Neural progenitor cell (in vitro differentiated cells): ENCODE data around the gene ZNF81. TPM values are rescaled to one million over a fixed set of nuclear protein-coding genes. Genes with fewer than 3 reads are reported as not detected.

ENCODE experiments used
- DNase-seq: peaks from one replicate; pipeline ENCODE4 v3.0.0-alpha.2; 2016; ENCODE audit warnings: low spot score
- H2AFZ ChIP-seq: fragments of 200-600 bp; sonication (generic); replicated peaks from 2 replicates; pipeline ENCODE4 v1.6.1; 2016; ENCODE audit warnings: antibody characterized with exemption
- H3F3A ChIP-seq: fragments of 200-600 bp; sonication (generic); 2 replicates; pipeline ENCODE4 v1.6.1; 2016; ENCODE audit warnings: antibody characterized with exemption, low read depth
- H3K27ac ChIP-seq: fragments of 200-600 bp; sonication (generic); 2 replicates; pipeline ENCODE4 v1.5.1; 2016; ENCODE audit warnings: mild to moderate bottlenecking
- H3K27me3 ChIP-seq: fragments of 200-600 bp; sonication (generic); 2 replicates; pipeline ENCODE4 v1.6.1; 2016; ENCODE audit warnings: mild to moderate bottlenecking, moderate library complexity
- H3K36me3 ChIP-seq: fragments of 200-600 bp; sonication (generic); 2 replicates; pipeline ENCODE4 v1.5.1; 2016
- H3K4me1 ChIP-seq: fragments of 200-600 bp; sonication (generic); 2 replicates; pipeline ENCODE4 v1.6.1; 2016; ENCODE audit warnings: mixed run types
- H3K4me2 ChIP-seq: fragments of 200-600 bp; sonication (generic); 2 replicates; pipeline ENCODE4 v1.6.1; 2016
- H3K4me3 ChIP-seq: fragments of 200-600 bp; sonication (generic); 2 replicates; pipeline ENCODE4 v1.5.1; 2016
- H3K79me2 ChIP-seq: fragments of 200-600 bp; sonication (generic); 2 replicates; pipeline ENCODE4 v1.6.1; 2016; ENCODE audit warnings: low read depth
- H3K9ac ChIP-seq: fragments of 200-600 bp; sonication (generic); 2 replicates; pipeline ENCODE4 v1.6.1; 2016
- H3K9me3 ChIP-seq: fragments of 200-600 bp; sonication (generic); 2 replicates; pipeline ENCODE4 v1.5.1; 2016; ENCODE audit warnings: low read depth
- H4K20me1 ChIP-seq: fragments of 200-600 bp; sonication (generic); 2 replicates; pipeline ENCODE4 v1.6.1; 2016; ENCODE audit warnings: low read depth
- H3K27ac Mint-ChIP-seq: 3 replicates; pipeline ENCODE4 v1.8.0; 2021; ENCODE audit warnings: mixed read lengths
- H3K27me3 Mint-ChIP-seq: 2 replicates; pipeline ENCODE4 v1.8.0; 2022; ENCODE audit warnings: low read depth, mild to moderate bottlenecking, inconsistent platforms, moderate library complexity, mixed read lengths; ENCODE audit not compliant: insufficient read depth
- H3K36me3 Mint-ChIP-seq: 3 replicates; pipeline ENCODE4 v1.8.0; 2021; ENCODE audit warnings: mixed read lengths
- H3K4me1 Mint-ChIP-seq: 3 replicates; pipeline ENCODE4 v1.8.0; 2021; ENCODE audit warnings: mixed read lengths
- H3K4me3 Mint-ChIP-seq: 3 replicates; pipeline ENCODE4 v1.8.0; 2021; ENCODE audit warnings: mild to moderate bottlenecking, moderate library complexity, mixed read lengths
- H3K9me3 Mint-ChIP-seq: 3 replicates; pipeline ENCODE4 v1.8.0; 2020; ENCODE audit warnings: mixed read lengths
- CTCF ChIP-seq: fragments of 200-600 bp; sonication (generic); IDR thresholded peaks from 2 replicates; pipeline ENCODE4 v1.5.1; 2017; ENCODE audit warnings: antibody characterized with exemption, mild to moderate bottlenecking
- EZH2 ChIP-seq: fragments of 200-600 bp; sonication (generic); IDR thresholded peaks from 2 replicates; pipeline ENCODE4 v1.6.1; 2017; ENCODE audit warnings: antibody characterized with exemption, mild to moderate bottlenecking, moderate library complexity
- EZH2phosphoT487 ChIP-seq: fragments of 200-600 bp; sonication (generic); IDR thresholded peaks from 2 replicates; pipeline ENCODE4 v1.6.1; 2017; ENCODE audit warnings: antibody characterized with exemption
- total RNA-seq: library from RNA; depleted of rRNA; stranded (reverse); fragments of >200 nt; gene quantifications from 2 replicates; pipeline ENCODE4 v1.2.3, GENCODE V29; 2015; ENCODE audit warnings: low replicate concordance

The ZNF81 gene
- total RNA-seq, 1 donor from 2014 or later, result 5.1 TPM

GRCh38 chrX:47859686-47860085 is 23.0 kb downstream of the ZNF81 start:
- peaks cover 2% of the 10 kb centered on the region for H3K36me3 Mint-ChIP-seq
- no peaks in the 10 kb centered on the region for H3K4me1 Mint-ChIP-seq
- H3K79me2 ChIP-seq, result no peaks in the 10 kb centered on the region
- H3K27me3 Mint-ChIP-seq, result no peaks in the 10 kb centered on the region
- H2AFZ ChIP-seq, result no peak overlapping the region
- TF ChIP-seq EZH2 (no peak), EZH2phosphoT487 (no peak), CTCF (no peak)
- no peak overlapping the region for H3K4me2 ChIP-seq
- H3K9me3 Mint-ChIP-seq, result no peaks in the 10 kb centered on the region
- H3K9me3 ChIP-seq, result no peaks in the 10 kb centered on the region
- no peak overlapping the region for H3K27ac Mint-ChIP-seq
- H3K4me3 ChIP-seq, result no peak overlapping the region
- DNase-seq, result no peak
- no peak overlapping the region for H3K4me3 Mint-ChIP-seq
- H3K4me1 ChIP-seq, result no peaks in the 10 kb centered on the region
- no peak overlapping the region for H3K27ac ChIP-seq
- no peaks in the 10 kb centered on the region for H3K27me3 ChIP-seq
- no peaks in the 10 kb centered on the region for H4K20me1 ChIP-seq
- no peaks in the 10 kb centered on the region for H3K36me3 ChIP-seq
- no peaks in the 10 kb centered on the region for H3F3A ChIP-seq
- no peak overlapping the region for H3K9ac ChIP-seq

- no peak for DNase-seq
- TF ChIP-seq CTCF (no peak), EZH2phosphoT487 (no peak), EZH2 (no peak)
- no peaks in the 10 kb centered on the region for H3K36me3 ChIP-seq
- no peak overlapping the region for H3K27ac Mint-ChIP-seq
- H3K27me3 Mint-ChIP-seq, result no peaks in the 10 kb centered on the region
- H3K4me3 ChIP-seq, result no peak overlapping the region
- H3K4me1 ChIP-seq, result no peaks in the 10 kb centered on the region
- H3K9me3 ChIP-seq, result peaks cover 4% of the 10 kb centered on the region
- no peaks in the 10 kb centered on the region for H3F3A ChIP-seq
- peaks cover 2% of the 10 kb centered on the region for H3K36me3 Mint-ChIP-seq
- no peak overlapping the region for H3K4me2 ChIP-seq
- H2AFZ ChIP-seq, result no peak overlapping the region
- no peak overlapping the region for H3K4me3 Mint-ChIP-seq
- no peaks in the 10 kb centered on the region for H3K27me3 ChIP-seq
- H3K4me1 Mint-ChIP-seq, result no peaks in the 10 kb centered on the region
- H3K9me3 Mint-ChIP-seq, result no peaks in the 10 kb centered on the region
- H4K20me1 ChIP-seq, result no peaks in the 10 kb centered on the region
- H3K9ac ChIP-seq, result no peak overlapping the region
- H3K79me2 ChIP-seq, result no peaks in the 10 kb centered on the region
- H3K27ac ChIP-seq, result no peak overlapping the region
Observed at GRCh38 chrX:47862680-47863079, 26.0 kb downstream of the ZNF81 start.

GRCh38 chrX:47863187-47863586 is 26.5 kb downstream of the ZNF81 start:
- Histone ChIP-seq H3K79me2 (no peaks in the 10 kb centered on the region), H3F3A (no peaks in the 10 kb centered on the region), H4K20me1 (no peaks in the 10 kb centered on the region), H3K9me3 (peaks cover 4% of the 10 kb centered on the region), H3K27me3 (no peaks in the 10 kb centered on the region), H3K4me3 (no peak overlapping the region), H3K9ac (no peak overlapping the region), H3K4me2 (no peak overlapping the region), H3K27ac (no peak overlapping the region), H2AFZ (no peak overlapping the region), H3K36me3 (no peaks in the 10 kb centered on the region), H3K4me1 (no peaks in the 10 kb centered on the region)
- Mint-ChIP-seq H3K9me3 (no peaks in the 10 kb centered on the region), H3K4me3 (no peak overlapping the region), H3K27ac (no peak overlapping the region), H3K4me1 (no peaks in the 10 kb centered on the region), H3K36me3 (peaks cover 2% of the 10 kb centered on the region), H3K27me3 (no peaks in the 10 kb centered on the region)
- no peak for DNase-seq
- TF ChIP-seq EZH2, result no peak

GRCh38 chrX:47864300-47864699 is 27.6 kb downstream of the ZNF81 start:
- H3K9me3 ChIP-seq, result peaks cover 4% of the 10 kb centered on the region
- H3K27me3 ChIP-seq, result no peaks in the 10 kb centered on the region
- H3K9ac ChIP-seq, result no peak overlapping the region
- no peaks in the 10 kb centered on the region for H4K20me1 ChIP-seq
- H3K4me3 ChIP-seq, result no peak overlapping the region
- H3K4me1 ChIP-seq, result no peaks in the 10 kb centered on the region
- Mint-ChIP-seq H3K27ac (no peak overlapping the region), H3K4me3 (no peak overlapping the region), H3K36me3 (peaks cover under 1% of the 10 kb centered on the region), H3K9me3 (no peaks in the 10 kb centered on the region), H3K4me1 (no peaks in the 10 kb centered on the region), H3K27me3 (no peaks in the 10 kb centered on the region)
- H3K36me3 ChIP-seq, result no peaks in the 10 kb centered on the region
- H3K27ac ChIP-seq, result no peak overlapping the region
- H3K4me2 ChIP-seq, result no peak overlapping the region
- DNase-seq, result no peak
- H3F3A ChIP-seq, result no peaks in the 10 kb centered on the region
- no peak for TF ChIP-seq CTCF
- no peak for TF ChIP-seq EZH2phosphoT487
- TF ChIP-seq EZH2, result no peak
- H3K79me2 ChIP-seq, result no peaks in the 10 kb centered on the region
- H2AFZ ChIP-seq, result no peak overlapping the region
